Activated CD4-positive, alpha-beta T cell treated with anti-CD3 and anti-CD28 coated beads for 24 hours (primary cell): Measurements from ENCODE around the gene AHRR.

Experiments
- DNase-seq, 2 donors: peaks; one replicate each; pipeline ENCODE4 v3.0.0-alpha.2; 2020; ENCODE audit warnings: low read depth in 2 of 2

Gene AHRR

GRCh38 chr5:346229-346935 is 24.9 kb downstream of the AHRR start:
- no peak for DNase-seq

- no peak for DNase-seq
Measured at GRCh38 chr5:347712-348284, 26.3 kb downstream of the AHRR start.

- no peak for DNase-seq
Measured at GRCh38 chr5:348726-349125, 27.2 kb downstream of the AHRR start.

- no peak for DNase-seq
Measured at GRCh38 chr5:350355-350754, 28.8 kb downstream of the AHRR start.

GRCh38 chr5:351084-351920 is 29.8 kb downstream of the AHRR start:
- DNase-seq = no peak

GRCh38 chr5:351921-352245 is 30.4 kb downstream of the AHRR start:
- no peak for DNase-seq

- no peak for DNase-seq
Measured at GRCh38 chr5:352639-353611, 31.4 kb downstream of the AHRR start.

- DNase-seq = no peak
Measured at GRCh38 chr5:353612-354580, 32.4 kb downstream of the AHRR start.

- DNase-seq = no peak
Measured at GRCh38 chr5:354581-355378, 33.3 kb downstream of the AHRR start.

GRCh38 chr5:355379-355935 is 33.9 kb downstream of the AHRR start:
- DNase-seq = no peak

GRCh38 chr5:355958-356357 is 34.4 kb downstream of the AHRR start:
- DNase-seq = no peak

GRCh38 chr5:359301-359897 is 37.9 kb downstream of the AHRR start:
- DNase-seq = no peak

- no peak for DNase-seq
Measured at GRCh38 chr5:360257-361027, 38.9 kb downstream of the AHRR start.

GRCh38 chr5:362189-362588 is 40.7 kb downstream of the AHRR start:
- DNase-seq = no peak

- DNase-seq = no peak
Measured at GRCh38 chr5:362978-363765, 41.7 kb downstream of the AHRR start.

GRCh38 chr5:364497-364896 is 43.0 kb downstream of the AHRR start:
- no peak for DNase-seq

- DNase-seq = no peak
Measured at GRCh38 chr5:366541-367357, 45.2 kb downstream of the AHRR start.
